ENCODE measurements around the gene FAM3C.

- TF ChIP-seq POLR2A (IDR thresholded peaks at IDR 0.05), result no peak
- TF ChIP-seq CTCF (IDR thresholded peaks at IDR 0.05), result no peak
Observed at GRCh38 chr7:121397361-121397760, 1.3 kb upstream of the FAM3C start.

All from heart left ventricle (tissue), 13 donors.